ENCODE measurements around the gene NCAPG2.

NCAPG2 gene

DNA sequence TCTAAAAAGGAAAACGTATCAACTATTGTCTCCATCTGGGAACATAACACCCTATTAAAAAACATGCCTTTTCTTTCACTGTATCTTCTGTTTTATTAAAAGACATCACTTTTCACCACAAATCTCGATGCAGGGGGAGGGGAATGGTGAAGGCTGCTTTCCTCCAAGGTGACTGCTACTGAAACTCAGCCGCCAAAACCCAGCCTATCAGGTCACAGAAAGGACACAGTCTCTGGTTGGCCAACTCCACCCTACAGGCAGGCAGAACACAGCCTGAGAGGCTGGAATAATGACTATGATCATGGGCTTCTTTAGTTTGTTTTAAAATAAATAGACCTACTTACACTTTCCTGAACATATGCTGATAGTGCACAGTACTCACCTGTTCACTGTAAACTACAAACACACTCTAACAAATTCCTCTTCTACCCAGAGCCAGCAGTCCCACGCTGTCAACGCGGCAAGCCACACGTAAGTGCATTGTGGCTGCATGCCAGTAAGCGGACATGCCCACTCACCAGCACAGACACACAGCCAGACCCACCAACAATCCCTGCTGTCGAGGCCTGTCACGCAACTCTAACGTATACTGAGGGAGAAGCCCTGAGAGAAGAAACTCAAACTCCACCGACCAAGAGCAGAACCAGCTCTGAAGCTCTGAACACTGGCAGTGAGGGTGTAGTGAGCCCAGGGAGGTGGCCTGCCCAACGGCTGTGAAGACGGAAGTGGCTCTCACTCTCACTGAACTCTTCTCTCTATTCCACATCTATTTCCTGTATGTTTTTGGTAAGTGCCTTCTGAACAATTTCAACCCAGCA is 41.8 kb downstream of the NCAPG2 start:
- no peak overlapping the region for H3K4me3 ChIP-seq (replicated peaks; ENCODE audit: low read depth, low read length)
- DNase-seq (ENCODE audit: extremely low read depth, insufficient read length) = no peak
- no peaks in the 10 kb centered on the region for H3K27me3 ChIP-seq (replicated peaks; ENCODE audit: control insufficient read depth, insufficient read depth, low read length)
- peaks cover 10% of the 10 kb centered on the region for H3K36me3 ChIP-seq (ENCODE audit: control insufficient read depth, insufficient read depth, low read length)
- TF ChIP-seq, protein P1, sequence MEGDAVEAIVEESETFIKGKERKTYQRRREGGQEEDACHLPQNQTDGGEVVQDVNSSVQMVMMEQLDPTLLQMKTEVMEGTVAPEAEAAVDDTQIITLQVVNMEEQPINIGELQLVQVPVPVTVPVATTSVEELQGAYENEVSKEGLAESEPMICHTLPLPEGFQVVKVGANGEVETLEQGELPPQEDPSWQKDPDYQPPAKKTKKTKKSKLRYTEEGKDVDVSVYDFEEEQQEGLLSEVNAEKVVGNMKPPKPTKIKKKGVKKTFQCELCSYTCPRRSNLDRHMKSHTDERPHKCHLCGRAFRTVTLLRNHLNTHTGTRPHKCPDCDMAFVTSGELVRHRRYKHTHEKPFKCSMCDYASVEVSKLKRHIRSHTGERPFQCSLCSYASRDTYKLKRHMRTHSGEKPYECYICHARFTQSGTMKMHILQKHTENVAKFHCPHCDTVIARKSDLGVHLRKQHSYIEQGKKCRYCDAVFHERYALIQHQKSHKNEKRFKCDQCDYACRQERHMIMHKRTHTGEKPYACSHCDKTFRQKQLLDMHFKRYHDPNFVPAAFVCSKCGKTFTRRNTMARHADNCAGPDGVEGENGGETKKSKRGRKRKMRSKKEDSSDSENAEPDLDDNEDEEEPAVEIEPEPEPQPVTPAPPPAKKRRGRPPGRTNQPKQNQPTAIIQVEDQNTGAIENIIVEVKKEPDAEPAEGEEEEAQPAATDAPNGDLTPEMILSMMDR (IDR thresholded peaks at IDR 0.05; ENCODE audit: insufficient read depth, low read length, poor library complexity, severe bottlenecking) = no peak

DNA sequence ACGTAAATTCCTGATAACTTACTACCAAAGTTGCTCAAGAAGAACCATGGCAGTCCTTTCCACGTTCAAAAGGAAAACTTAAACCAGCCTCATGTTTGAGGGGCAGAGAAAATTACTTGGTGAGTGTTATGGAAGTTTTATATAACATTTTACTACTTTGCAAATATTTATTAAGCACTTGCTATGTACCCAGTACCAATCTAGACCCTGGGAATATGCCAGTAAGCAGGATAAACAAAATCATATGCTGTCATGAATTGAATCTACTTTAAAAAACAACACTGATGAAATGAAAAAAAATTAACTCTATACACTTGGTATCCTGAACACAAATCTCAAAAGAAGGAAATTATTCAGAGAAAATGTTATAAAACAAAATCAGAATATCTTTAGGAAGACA is 46.1 kb downstream of the NCAPG2 start:
- Histone ChIP-seq H3K4me3 (replicated peaks; ENCODE audit: low read depth, low read length) (no peak overlapping the region), H3K27me3 (replicated peaks; ENCODE audit: control insufficient read depth, insufficient read depth, low read length) (no peaks in the 10 kb centered on the region), H3K36me3 (ENCODE audit: control insufficient read depth, insufficient read depth, low read length) (peaks cover 17% of the 10 kb centered on the region)
- DNase-seq (ENCODE audit: extremely low read depth, insufficient read length) = no peak
- TF ChIP-seq, protein P1 (IDR thresholded peaks at IDR 0.05; ENCODE audit: insufficient read depth, low read length, poor library complexity, severe bottlenecking) = no peak

- Histone ChIP-seq H3K27me3 (replicated peaks; ENCODE audit: control insufficient read depth, insufficient read depth, low read length) (no peaks in the 10 kb centered on the region), H3K4me3 (replicated peaks; ENCODE audit: low read depth, low read length) (no peak overlapping the region), H3K36me3 (ENCODE audit: control insufficient read depth, insufficient read depth, low read length) (peaks cover 12% of the 10 kb centered on the region)
- DNase-seq (ENCODE audit: extremely low read depth, insufficient read length) = peak; percentile 26
- TF ChIP-seq, protein P1 (IDR thresholded peaks at IDR 0.05; ENCODE audit: insufficient read depth, low read length, poor library complexity, severe bottlenecking) = no peak
Observed at GRCh38 chr7:158657189-158657746, 47.3 kb downstream of the NCAPG2 start.

GRCh38 chr7:158655931-158656441 is 48.6 kb downstream of the NCAPG2 start:
- peak; percentile 72 for DNase-seq (ENCODE audit: extremely low read depth, insufficient read length)
- H3K27me3 ChIP-seq (replicated peaks; ENCODE audit: control insufficient read depth, insufficient read depth, low read length) = no peaks in the 10 kb centered on the region
- peaks cover 15% of the 10 kb centered on the region for H3K36me3 ChIP-seq (ENCODE audit: control insufficient read depth, insufficient read depth, low read length)
- H3K4me3 ChIP-seq (replicated peaks; ENCODE audit: low read depth, low read length) = no peak overlapping the region
- TF ChIP-seq, protein P1 (IDR thresholded peaks at IDR 0.05; ENCODE audit: insufficient read depth, low read length, poor library complexity, severe bottlenecking) = no peak

- H3K4me3 ChIP-seq (replicated peaks; ENCODE audit: low read depth, low read length) = no peak overlapping the region
- H3K27me3 ChIP-seq (replicated peaks; ENCODE audit: control insufficient read depth, insufficient read depth, low read length) = no peaks in the 10 kb centered on the region
- DNase-seq (ENCODE audit: extremely low read depth, insufficient read length) = peak; percentile 26
- peaks cover 16% of the 10 kb centered on the region for H3K36me3 ChIP-seq (ENCODE audit: control insufficient read depth, insufficient read depth, low read length)
- TF ChIP-seq, protein P1 (IDR thresholded peaks at IDR 0.05; ENCODE audit: insufficient read depth, low read length, poor library complexity, severe bottlenecking) = no peak
Observed at GRCh38 chr7:158655507-158655906, 49.1 kb downstream of the NCAPG2 start.
